ENCODE measurements around the gene SLC66A2. TPM values are rescaled to one million over a fixed set of nuclear protein-coding genes. Genes with fewer than 3 reads are reported as not detected.

SLC66A2 gene
- total RNA-seq, 4 donors from 2014 or later = 56.5 to 183 (median 92.9) TPM

DNA sequence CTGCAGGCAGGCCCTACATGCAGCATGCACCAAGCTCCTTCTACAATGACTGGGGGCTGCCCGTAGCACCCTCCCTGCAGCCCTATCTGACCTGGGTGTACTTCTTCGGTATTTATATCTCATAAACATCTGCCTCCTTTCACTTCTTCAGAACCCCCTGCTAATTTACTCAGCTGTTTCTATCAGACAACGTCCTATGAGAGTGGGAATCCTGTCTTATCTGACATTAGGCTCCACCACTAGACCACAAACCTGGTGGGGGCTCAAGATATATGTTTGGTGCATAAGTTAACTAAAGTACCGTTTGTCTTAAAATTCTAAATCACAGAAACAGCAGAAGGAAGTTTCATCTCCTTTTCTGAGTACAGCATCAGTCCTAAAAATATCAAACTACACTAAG lies 23.6 kb upstream of the SLC66A2 start:
- intact Hi-C loops (cut with DNase I; ENCODE audit: low total_unique reads) (no loop called here), in situ Hi-C loops (cut with MboI; ENCODE audit: low pct_ligation_motif_present in 1 of 4, low pct_unique_long_range_greater_than_20kb in 1 of 4, low sequenced_read_pairs in 3 of 4) (no loop called here)
- no peak for DNase-seq
- H3K27me3 ChIP-seq = no peaks in the 10 kb centered on the region
- H3K27ac ChIP-seq = no peak overlapping the region
- no peaks in the 10 kb centered on the region for H3K9me3 ChIP-seq
- no peak for TF ChIP-seq EP300 (IDR thresholded peaks at IDR 0.05; ENCODE audit: low read depth)
- no peak for TF ChIP-seq POLR2A (IDR thresholded peaks at IDR 0.05)
- TF ChIP-seq POLR2AphosphoS5 (IDR thresholded peaks at IDR 0.05) = no peak
- no peak for TF ChIP-seq CTCF (IDR thresholded peaks at IDR 0.05)
- WGBS, 2 donors (ENCODE audit: low coverage in 1 of 2) = 83 to 87% methylated on average over 2 to 4 of the region's 4 CpGs
- H3K4me3 ChIP-seq = no peak overlapping the region
- peaks cover 7 to 23% (median 11%) of the 10 kb centered on the region in 4 donors for H3K4me1 ChIP-seq
- peaks cover 0 to 24% (median 1%) of the 10 kb centered on the region in 4 donors for H3K36me3 ChIP-seq

GRCh38 chr18:79974025-79974654 lies 22.7 kb upstream of the SLC66A2 start:
- Histone ChIP-seq H3K4me3 (no peak overlapping the region), H3K27me3 (no peaks in the 10 kb centered on the region), H3K27ac (no peak overlapping the region), H3K9me3 (no peaks in the 10 kb centered on the region), H3K4me1 (peaks cover 7 to 23% (median 11%) of the 10 kb centered on the region in 4 donors), H3K36me3 (peaks cover 0 to 24% (median 1%) of the 10 kb centered on the region in 4 donors)
- in situ Hi-C loops (cut with MboI; ENCODE audit: low pct_ligation_motif_present in 1 of 4, low pct_unique_long_range_greater_than_20kb in 1 of 4, low sequenced_read_pairs in 3 of 4) = no loop called here
- intact Hi-C loops (cut with DNase I; ENCODE audit: low total_unique reads) = no loop called here
- DNase-seq = no peak
- WGBS, 2 donors (ENCODE audit: low coverage in 1 of 2) = 96 to 100% methylated on average over 2 to 4 of the region's 4 CpGs
- no peak for TF ChIP-seq EP300 (IDR thresholded peaks at IDR 0.05; ENCODE audit: low read depth)
- no peak for TF ChIP-seq POLR2A (IDR thresholded peaks at IDR 0.05)
- no peak for TF ChIP-seq POLR2AphosphoS5 (IDR thresholded peaks at IDR 0.05)

DNA sequence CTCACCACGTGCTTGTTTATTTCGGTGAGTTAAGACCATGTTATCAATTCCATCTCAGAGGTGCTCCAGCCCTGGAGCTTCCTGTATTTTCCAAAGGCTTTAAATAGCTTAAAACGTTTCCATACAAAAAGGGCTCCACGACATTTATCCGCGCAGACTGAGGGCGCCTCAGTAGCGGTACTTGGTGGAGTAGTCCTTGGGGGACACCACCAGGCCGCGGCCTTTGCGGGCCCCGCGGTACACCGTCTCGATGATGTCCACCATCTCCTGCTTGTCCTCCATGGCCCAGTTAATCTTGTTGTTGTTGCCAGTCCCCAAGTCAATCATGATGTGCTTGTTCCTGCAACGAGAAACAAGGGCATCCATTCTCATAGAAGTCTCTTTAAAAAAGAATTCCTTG lies 22.1 kb upstream of the SLC66A2 start:
- in situ Hi-C loops (cut with MboI; ENCODE audit: low pct_ligation_motif_present in 1 of 4, low pct_unique_long_range_greater_than_20kb in 1 of 4, low sequenced_read_pairs in 3 of 4) = no loop called here

GRCh38 chr18:79972720-79973119 lies 21.3 kb upstream of the SLC66A2 start:
- peak; percentile 31 for DNase-seq
- H3K36me3 ChIP-seq = peaks cover 0 to 24% (median 4%) of the 10 kb centered on the region in 4 donors

More for the DNA sequence above, 22.1 kb upstream of the SLC66A2 start:
- Histone ChIP-seq H3K27me3 (no peaks in the 10 kb centered on the region), H3K27ac (peak overlapping the region; percentile 46 to 70 (median 64)), H3K4me1 (peaks cover 7 to 23% (median 11%) of the 10 kb centered on the region in 4 donors), H3K4me3 (no peak overlapping the region), H3K36me3 (peaks cover 0 to 24% (median 1%) of the 10 kb centered on the region in 4 donors), H3K9me3 (no peaks in the 10 kb centered on the region)
- TF ChIP-seq POLR2AphosphoS5 (IDR thresholded peaks at IDR 0.05) = no peak
- TF ChIP-seq CTCF (IDR thresholded peaks at IDR 0.05) = no peak
- TF ChIP-seq EP300 (IDR thresholded peaks at IDR 0.05; ENCODE audit: low read depth) = no peak
- no peak for TF ChIP-seq POLR2A (IDR thresholded peaks at IDR 0.05)
- no peak for DNase-seq
- intact Hi-C loops (cut with DNase I; ENCODE audit: low total_unique reads) = no loop called here
- WGBS, 2 donors (ENCODE audit: low coverage in 1 of 2) = 71 to 93% methylated on average over 3 to 16 of the region's 16 CpGs

More at GRCh38 chr18:79972720-79973119, 21.3 kb upstream of the SLC66A2 start:
- Histone ChIP-seq H3K27me3 (no peaks in the 10 kb centered on the region), H3K4me3 (no peak overlapping the region), H3K27ac (peak overlapping the region; percentile 46 to 70 (median 64)), H3K4me1 (peaks cover 7 to 28% (median 11%) of the 10 kb centered on the region in 4 donors), H3K9me3 (no peaks in the 10 kb centered on the region)
- in situ Hi-C loops (cut with MboI; ENCODE audit: low pct_ligation_motif_present in 1 of 4, low pct_unique_long_range_greater_than_20kb in 1 of 4, low sequenced_read_pairs in 3 of 4) = no loop called here
- TF ChIP-seq POLR2A (IDR thresholded peaks at IDR 0.05) = no peak
- TF ChIP-seq EP300 (IDR thresholded peaks at IDR 0.05; ENCODE audit: low read depth) = no peak
- no peak for TF ChIP-seq CTCF (IDR thresholded peaks at IDR 0.05)
- TF ChIP-seq POLR2AphosphoS5 (IDR thresholded peaks at IDR 0.05) = no peak
- 45 to 77% methylated on average over 2 to 3 of the region's 3 CpGs for WGBS, 2 donors (ENCODE audit: low coverage in 1 of 2)
- intact Hi-C loops (cut with DNase I; ENCODE audit: low total_unique reads) = no loop called here

Measured in transverse colon (tissue), 4 donors.